Measurements from ENCODE around the gene PNLIPRP3.

DNA sequence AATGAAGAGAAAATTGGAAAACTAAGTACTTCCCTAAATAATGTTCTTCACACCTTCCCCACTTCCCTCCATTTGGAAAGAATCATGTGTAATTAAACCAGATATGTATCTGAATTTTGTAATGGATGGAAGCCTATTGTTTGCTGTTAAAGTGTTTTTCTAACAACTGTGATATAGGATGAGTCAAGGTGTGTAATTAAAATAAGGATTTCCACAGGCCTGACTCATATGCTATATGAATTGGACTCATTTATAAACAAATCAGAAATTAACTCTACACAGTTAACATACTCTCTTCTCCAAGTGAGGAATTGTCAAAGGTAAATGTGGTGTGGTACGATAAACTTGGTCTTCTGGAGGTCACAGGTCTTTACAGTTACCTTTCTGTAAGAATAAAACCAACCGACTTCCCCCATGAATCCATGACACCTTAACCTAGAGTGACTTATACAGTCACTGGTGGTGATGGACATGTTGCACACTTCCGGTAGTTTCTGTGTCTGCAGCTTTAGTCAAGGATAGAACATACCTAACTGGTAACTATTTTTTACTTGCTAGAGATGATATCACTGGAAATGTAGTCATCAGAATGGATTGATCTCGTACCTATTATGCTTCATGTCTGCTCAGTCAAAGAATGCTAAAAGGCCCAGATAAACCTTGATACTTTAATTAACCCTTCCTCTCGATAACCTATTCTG, 12.8 kb downstream of the PNLIPRP3 start:
- no peak for TF ChIP-seq BACH1 (IDR thresholded peaks at IDR 0.05; ENCODE audit: borderline replicate concordance)
- TF ChIP-seq, protein P1, sequence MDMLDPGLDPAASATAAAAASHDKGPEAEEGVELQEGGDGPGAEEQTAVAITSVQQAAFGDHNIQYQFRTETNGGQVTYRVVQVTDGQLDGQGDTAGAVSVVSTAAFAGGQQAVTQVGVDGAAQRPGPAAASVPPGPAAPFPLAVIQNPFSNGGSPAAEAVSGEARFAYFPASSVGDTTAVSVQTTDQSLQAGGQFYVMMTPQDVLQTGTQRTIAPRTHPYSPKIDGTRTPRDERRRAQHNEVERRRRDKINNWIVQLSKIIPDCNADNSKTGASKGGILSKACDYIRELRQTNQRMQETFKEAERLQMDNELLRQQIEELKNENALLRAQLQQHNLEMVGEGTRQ (IDR thresholded peaks at IDR 0.05; ENCODE audit: borderline replicate concordance, low read depth, low read length), result no peak
- no peak for TF ChIP-seq BRCA1 (IDR thresholded peaks at IDR 0.05; ENCODE audit: low read depth, low read length)
- TF ChIP-seq, protein P2, sequence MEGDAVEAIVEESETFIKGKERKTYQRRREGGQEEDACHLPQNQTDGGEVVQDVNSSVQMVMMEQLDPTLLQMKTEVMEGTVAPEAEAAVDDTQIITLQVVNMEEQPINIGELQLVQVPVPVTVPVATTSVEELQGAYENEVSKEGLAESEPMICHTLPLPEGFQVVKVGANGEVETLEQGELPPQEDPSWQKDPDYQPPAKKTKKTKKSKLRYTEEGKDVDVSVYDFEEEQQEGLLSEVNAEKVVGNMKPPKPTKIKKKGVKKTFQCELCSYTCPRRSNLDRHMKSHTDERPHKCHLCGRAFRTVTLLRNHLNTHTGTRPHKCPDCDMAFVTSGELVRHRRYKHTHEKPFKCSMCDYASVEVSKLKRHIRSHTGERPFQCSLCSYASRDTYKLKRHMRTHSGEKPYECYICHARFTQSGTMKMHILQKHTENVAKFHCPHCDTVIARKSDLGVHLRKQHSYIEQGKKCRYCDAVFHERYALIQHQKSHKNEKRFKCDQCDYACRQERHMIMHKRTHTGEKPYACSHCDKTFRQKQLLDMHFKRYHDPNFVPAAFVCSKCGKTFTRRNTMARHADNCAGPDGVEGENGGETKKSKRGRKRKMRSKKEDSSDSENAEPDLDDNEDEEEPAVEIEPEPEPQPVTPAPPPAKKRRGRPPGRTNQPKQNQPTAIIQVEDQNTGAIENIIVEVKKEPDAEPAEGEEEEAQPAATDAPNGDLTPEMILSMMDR (IDR thresholded peaks at IDR 0.05 in 2 of 3, conservative IDR thresholded peaks at IDR 0.05 in 1 of 3; ENCODE audit: control insufficient read depth in 2 of 3, extremely low read depth in 1 of 3, insufficient read depth in 1 of 3, low read depth in 3 of 3, low read length in 3 of 3), result no peak
- TF ChIP-seq SUPT20H (IDR thresholded peaks at IDR 0.05; ENCODE audit: borderline replicate concordance, control insufficient read depth, low read depth, low read length), result no peak
- TF ChIP-seq POLR2A (IDR thresholded peaks at IDR 0.05; ENCODE audit: low read depth, low read length), result no peak
- no peak for TF ChIP-seq NFXL1 (IDR thresholded peaks at IDR 0.05; ENCODE audit: borderline replicate concordance)
- TF ChIP-seq FOXK2 (IDR thresholded peaks at IDR 0.05), result no peak
- no peak for TF ChIP-seq ZBED1 (IDR thresholded peaks at IDR 0.05; ENCODE audit: borderline replicate concordance)
- TF ChIP-seq RFX5 (IDR thresholded peaks at IDR 0.05; ENCODE audit: low read depth, low read length), result no peak
- no peak for TF ChIP-seq EZH2 (IDR thresholded peaks at IDR 0.05; ENCODE audit: borderline replicate concordance, control insufficient read depth, low read depth, low read length)
